K562 (cell line): ENCODE results near the gene CDKN2C. TPM values are rescaled to one million over a fixed set of nuclear protein-coding genes. Genes with fewer than 3 reads are reported as not detected.

Source experiments
- ATAC-seq: fragments of 200-7000 bp; cut with Tn5 transposase; 3 replicates; pipeline ENCODE4 v1.9.1; 2020; ENCODE audit warnings: moderate library complexity
- BruUV-seq: library from RNA; stranded (reverse); fragments of 400-500 nt; replicated peaks from 2 replicates; lab custom pipeline; 2021; lab: Mats Ljungman, UMichigan
- CTCF ChIA-PET: fragments of 300-600 bp; formaldehyde crosslinking; extraction: SDS; loops from one replicate; lab custom pipeline; 2021; ENCODE audit warnings: low intra/inter-chr PET ratio; lab: Yijun Ruan, JAX
- POLR2A ChIA-PET: fragments of 300-600, 350-650 bp; sonication (Branson Sonifier 250); formaldehyde crosslinking; extraction: SDS; loops from one replicate; lab custom pipeline; 2021; ENCODE audit warnings: antibody characterized with exemption, inconsistent platforms; lab: Yijun Ruan, JAX
- DNase-seq, 4 experiments: peaks; one replicate each; pipeline versions ENCODE4 v3.0.0 to v3.0.0-alpha.2; 2011 to 2018; ENCODE audit warnings: low spot score in 3 of 4, mixed read lengths in 3 of 4; ENCODE audit errors: extremely low read depth in 1 of 4
- FAIRE-seq: peaks from 2 replicates; lab custom pipeline; 2011; peaks lifted over from hg19 to GRCh38; lab: Jason Lieb, UNC
- H2AFZ ChIP-seq: 2 replicates; pipeline ENCODE4 v1.6.0; 2011; ENCODE audit warnings: low read depth, low read length, control low read depth, inconsistent platforms
- H3K27ac ChIP-seq: fragments of 200-600 bp; 3 replicates; pipeline ENCODE4 v1.8.0; 2011; ENCODE audit warnings: low read depth, mild to moderate bottlenecking, control low read depth, inconsistent platforms, low read length, moderate library complexity, mixed read lengths; ENCODE audit errors: extremely low read depth
- H3K27me3 ChIP-seq, 2 experiments: fragments of 300-600 bp in 1 of 2; 2 replicates in 1 of 2; 3 replicates in 1 of 2; pipeline versions ENCODE4 v1.6.0 to v1.8.0; 2011; ENCODE audit warnings: inconsistent platforms in 2 of 2, low read length in 2 of 2, mild to moderate bottlenecking in 1 of 2, mixed read lengths in 1 of 2, moderate library complexity in 1 of 2; ENCODE audit not compliant: control insufficient read depth in 2 of 2, insufficient read depth in 2 of 2
- H3K36me3 ChIP-seq: fragments of 300-600 bp; 3 replicates; pipeline ENCODE4 v1.8.0; 2011; ENCODE audit warnings: mild to moderate bottlenecking, low read length, inconsistent platforms; ENCODE audit not compliant: control insufficient read depth, insufficient read depth
- H3K4me1 ChIP-seq, 2 experiments: fragments of 200-600 bp in 1 of 2; replicated peaks in 1 of 2; 2 replicates in 1 of 2; 3 replicates in 1 of 2; pipeline versions ENCODE4 v1.5.1 to v1.8.0; 2011; ENCODE audit warnings: inconsistent platforms in 2 of 2, low read length in 2 of 2, mild to moderate bottlenecking in 1 of 2, mixed read lengths in 1 of 2, moderate library complexity in 1 of 2; ENCODE audit not compliant: control insufficient read depth in 2 of 2, insufficient read depth in 2 of 2
- H3K4me2 ChIP-seq: 2 replicates; pipeline ENCODE4 v1.6.1; 2011; ENCODE audit warnings: low read length, control low read depth, inconsistent platforms, mixed read lengths; ENCODE audit not compliant: insufficient read depth
- H3K4me3 ChIP-seq: fragments of 200-600 bp; sonication (generic), shearing (Covaris generic); 2 replicates; pipeline ENCODE4 v1.5.1; 2016; ENCODE audit warnings: control low read depth, inconsistent platforms
- H3K79me2 ChIP-seq: fragments of 200-600 bp; 3 replicates; pipeline ENCODE4 v1.8.0; 2011; ENCODE audit warnings: low read length, inconsistent platforms; ENCODE audit not compliant: control insufficient read depth, insufficient read depth
- H3K9ac ChIP-seq, 2 experiments: 2 replicates each; pipeline versions ENCODE4 v1.6.0 to v1.6.1; 2011; ENCODE audit warnings: low read depth in 2 of 2, low read length in 2 of 2, control low read depth in 1 of 2, inconsistent platforms in 1 of 2, mild to moderate bottlenecking in 1 of 2, mixed read lengths in 1 of 2; ENCODE audit not compliant: insufficient read depth in 1 of 2
- H3K9me1 ChIP-seq: one replicate; pipeline ENCODE4 v1.6.0; 2011; ENCODE audit warnings: inconsistent platforms, mild to moderate bottlenecking, low read length, moderate library complexity; ENCODE audit not compliant: control insufficient read depth, insufficient read depth
- H3K9me3 ChIP-seq: replicated peaks from 2 replicates; pipeline ENCODE4 v1.5.1; 2011; ENCODE audit warnings: low read depth, low read length, inconsistent platforms; ENCODE audit not compliant: control insufficient read depth, insufficient read depth
- H4K20me1 ChIP-seq: replicated peaks from 2 replicates; pipeline ENCODE4 v1.6.1; 2011; ENCODE audit warnings: low read length, inconsistent platforms, mixed read lengths; ENCODE audit not compliant: control insufficient read depth, insufficient read depth
- C11orf30 ChIP-seq: fragments of 450-650 bp; IDR thresholded peaks from 2 replicates; pipeline ENCODE4 v1.6.1; 2016; ENCODE audit warnings: low read depth, mild to moderate bottlenecking
- MYC ChIP-seq, 2 experiments: fragments of 250-450 bp in 1 of 2; sonication (Bioruptor Pico) in 1 of 2; IDR thresholded peaks; 2 replicates each; pipeline versions ENCODE4 v1.5.1 to v1.6.1; 2012 to 2021; ENCODE audit warnings: low read depth in 2 of 2, borderline replicate concordance in 1 of 2, improper control_type of control experiment in 1 of 2, low read length in 1 of 2, mild to moderate bottlenecking in 1 of 2, moderate library complexity in 1 of 2
- NFATC3 ChIP-seq: fragments of 450-650 bp; IDR thresholded peaks from 2 replicates; pipeline ENCODE4 v1.6.1; 2017; ENCODE audit warnings: mild to moderate bottlenecking
- PCBP2 ChIP-seq: fragments of 200-400 bp; formaldehyde crosslinking; IDR thresholded peaks from 2 replicates; pipeline ENCODE4 v1.6.1; 2018; ENCODE audit warnings: low read length, low read depth, mild to moderate bottlenecking, moderate library complexity; ENCODE audit not compliant: poor library complexity, severe bottlenecking
- PML ChIP-seq: IDR thresholded peaks from 2 replicates; pipeline ENCODE4 v1.6.1; 2012; ENCODE audit warnings: low read length, inconsistent platforms
- POU5F1 ChIP-seq: fragments of 150-350 bp; IDR thresholded peaks from 2 replicates; pipeline ENCODE4 v1.6.1; 2014; ENCODE audit warnings: borderline replicate concordance, low read length, low read depth, mild to moderate bottlenecking; ENCODE audit not compliant: partially characterized antibody
- ZBTB11 ChIP-seq, 3 experiments: fragments of 200-800 bp in 1 of 3; fragments of 250-450 bp in 1 of 3; fragments of 450-650 bp in 1 of 3; sonication (Bioruptor Pico) in 1 of 3; sonication (Bioruptor generic) in 1 of 3; formaldehyde crosslinking in 1 of 3; IDR thresholded peaks; 2 replicates each; pipeline versions ENCODE4 v1.6.1 to v1.8.0; 2016 to 2022; ENCODE audit warnings: mild to moderate bottlenecking in 2 of 3, missing genetic modification characterization in 2 of 3, missing compliant biosample characterization in 1 of 3, moderate library complexity in 1 of 3
- ZC3H4 ChIP-seq: sonication (generic); formaldehyde crosslinking; IDR thresholded peaks from 2 replicates; pipeline ENCODE4 v1.9.0; 2021; ENCODE audit warnings: missing genetic modification reagents, borderline replicate concordance
- ZNF512 ChIP-seq: IDR thresholded peaks from 2 replicates; pipeline ENCODE4 v1.6.1; 2016; ENCODE audit warnings: missing genetic modification characterization, missing compliant biosample characterization
- ZNF764 ChIP-seq: fragments of 250-450 bp; sonication (Bioruptor Pico); IDR thresholded peaks from 2 replicates; pipeline ENCODE4 v1.4.0; 2020; ENCODE audit warnings: low read depth, mild to moderate bottlenecking, moderate library complexity
- WGBS: fragments of 100-300 bp; shearing (Covaris generic); methylation state at CpG from one replicate; pipeline ENCODE4 v1.1.6; 2016; ENCODE audit warnings: low coverage, mixed read lengths; ENCODE audit not compliant: insufficient coverage; ENCODE audit errors: missing lambda C conversion rate; 5-methylcytosine and 5-hydroxymethylcytosine counted together
- in situ Hi-C: fragments of 300-500 bp; cut with MboI; formaldehyde crosslinking; loops from 4 replicates; pipeline ENCODE4 v1.15.0; 2018; ENCODE audit warnings: inconsistent platforms, mixed read lengths
- intact Hi-C: fragments of 100-400 bp; cut with micrococcal nuclease; formaldehyde crosslinking; loops from 2 replicates; pipeline ENCODE4 v1.14.2; 2022
- polyA plus RNA-seq, 8 experiments: library from polyadenylated mRNA; depleted of rRNA in 4 of 8; stranded (reverse) in 5 of 8; unstranded in 3 of 8; fragments of >200 nt; fragmentation: Nextera tagmentation in 2 of 8; fragmentation: Illumina TruSeq in 1 of 8; extraction: Ambion mirVana in 2 of 8; extraction: Trizol in 1 of 8; gene quantifications; 2 replicates each; pipeline versions ENCODE4 v1.2.1 to v1.2.3, GENCODE V29; 2011 to 2014; ENCODE audit warnings: inconsistent platforms in 1 of 8, missing spikeins in 1 of 8
- total RNA-seq, 7 experiments: library from RNA; depleted of rRNA in 6 of 7; stranded (reverse); fragments of >200 nt in 6 of 7; fragmentation: Illumina TruSeq in 2 of 7; extraction: Trizol in 2 of 7; gene quantifications; 2 replicates each; pipeline versions ENCODE4 v1.2.1 to v1.2.3, GENCODE V29; 2011 to 2021; ENCODE audit warnings: low replicate concordance in 1 of 7

The CDKN2C gene
- total and polyA plus RNA-seq, 9 of the 15 experiments (the other 6 are each of a cell fraction or from before 2014, with no cell fraction given): 11.9 to 74.3 (median 45.9) TPM

- intact Hi-C loops: no loop called here
- H3K27ac ChIP-seq: no peak overlapping the region
- no peak overlapping the region for H3K9ac ChIP-seq
- no peak overlapping the region; the same call in 1 of the 2 replicates for H2AFZ ChIP-seq
- no peaks in the 10 kb centered on the region for H3K79me2 ChIP-seq
- no peaks in the 10 kb centered on the region for H3K9me1 ChIP-seq
- in situ Hi-C loops: no loop called here
- ATAC-seq: no peak
- no peak for DNase-seq
- 67% methylated on average over 1 of the region's 1 CpG for WGBS
- CTCF ChIA-PET: no interaction called here
- no peaks in the 10 kb centered on the region for H4K20me1 ChIP-seq
- H3K36me3 ChIP-seq: no peaks in the 10 kb centered on the region
- TF ChIP-seq ZNF512 (tag) (peak; percentile 52; the same call in 1 of the 2 replicates), PML (no peak), PCBP2 (peak; percentile 62)
- TF ChIP-seq, all 486 proteins: peak for 2
- Histone ChIP-seq H3K27me3 (no peaks in the 10 kb centered on the region), H3K4me2 (no peak overlapping the region), H3K4me3 (no peak overlapping the region), H3K9me3 (no peaks in the 10 kb centered on the region), H3K4me1 (no peaks in the 10 kb centered on the region)
- POLR2A ChIA-PET: no interaction called here
- BruUV-seq: no TSS peak
- no peak for FAIRE-seq
These were observed 44.8 kb downstream of the CDKN2C start for GRCh38 chr1:51014878-51015277.

- Histone ChIP-seq H2AFZ (no peak overlapping the region), H3K9me3 (no peaks in the 10 kb centered on the region), H3K9me1 (no peaks in the 10 kb centered on the region), H3K4me1 (no peaks in the 10 kb centered on the region), H4K20me1 (no peaks in the 10 kb centered on the region), H3K4me3 (no peak overlapping the region), H3K36me3 (no peaks in the 10 kb centered on the region), H3K4me2 (no peak overlapping the region), H3K27me3 (no peaks in the 10 kb centered on the region), H3K27ac (no peak overlapping the region), H3K9ac (no peak overlapping the region), H3K79me2 (no peaks in the 10 kb centered on the region)
- ChIA-PET POLR2A (interaction anchor here (0.7 to 1.8 kb wide), 3 partner anchors 13 to 77 kb away, joined by 3 to 5 read pairs (median 3); no protein-coding TSS in a partner anchor), CTCF (no interaction called here)
- ATAC-seq (no peak), DNase-seq (no peak), FAIRE-seq (no peak)
- intact Hi-C loops: no loop called here
- BruUV-seq: no TSS peak
- in situ Hi-C loops: no loop called here
- TF ChIP-seq MYC (IDR thresholded peaks at IDR 0.05; ENCODE audit: low read depth, low read length) (no peak), MYC (CRISPR knock-in tag; IDR thresholded peaks at IDR 0.05; ENCODE audit: borderline replicate concordance, low read depth) (no peak), PML (no peak), NFATC3 (no peak), ZBTB11 (CRISPR knock-in tag; IDR thresholded peaks at IDR 0.05) (no peak), ZNF764 (CRISPR knock-in tag) (no peak), ZC3H4 (CRISPR knock-in tag) (no peak), C11orf30 (no peak), POU5F1 (no peak)
These were observed 49.8 kb downstream of the CDKN2C start for GRCh38 chr1:51019811-51020210.
